Activated naive CD4-positive, alpha-beta T cell treated with anti-CD3 and anti-CD28 coated beads for 36 hours (primary cell): ENCODE data around the gene AARS2. TPM values are rescaled to one million over a fixed set of nuclear protein-coding genes. Genes with fewer than 3 reads are reported as not detected.

ENCODE experiments used
- CTCF ChIA-PET: fragments of 350-600 bp; sonication (Branson Sonifier 250); formaldehyde crosslinking; loops from one replicate; lab custom pipeline; 2021; ENCODE audit warnings: antibody characterized with exemption; lab: Charles Lee
- DNase-seq: peaks from one replicate; pipeline ENCODE4 v3.0.0-alpha.2; 2020
- H3K27ac Mint-ChIP-seq: one replicate; pipeline ENCODE4 v1.8.0; 2021; ENCODE audit warnings: mild to moderate bottlenecking, mixed read lengths
- H3K27me3 Mint-ChIP-seq: one replicate; pipeline ENCODE4 v1.8.0; 2021; ENCODE audit warnings: low read depth, mixed read lengths
- H3K36me3 Mint-ChIP-seq: one replicate; pipeline ENCODE4 v1.8.0; 2021; ENCODE audit warnings: low read depth, mixed read lengths
- H3K4me1 Mint-ChIP-seq: one replicate; pipeline ENCODE4 v1.8.0; 2021; ENCODE audit warnings: low read depth, mixed read lengths
- H3K4me3 Mint-ChIP-seq: one replicate; pipeline ENCODE4 v1.8.0; 2021; ENCODE audit warnings: mild to moderate bottlenecking, moderate library complexity, mixed read lengths
- H3K9me3 Mint-ChIP-seq: one replicate; pipeline ENCODE4 v1.8.0; 2021; ENCODE audit warnings: mixed read lengths
- intact Hi-C: fragments of 100-400 bp; cut with micrococcal nuclease; formaldehyde crosslinking; loops from one replicate; pipeline ENCODE4 v1.15.1; 2023
- total RNA-seq, 2 experiments: library from RNA; stranded (reverse); gene quantifications; one replicate each; pipeline ENCODE4 v1.2.3, GENCODE V29; 2021

Gene AARS2
- total RNA-seq, 2 experiments from 2014 or later = 11.6 to 12.9 TPM

DNA sequence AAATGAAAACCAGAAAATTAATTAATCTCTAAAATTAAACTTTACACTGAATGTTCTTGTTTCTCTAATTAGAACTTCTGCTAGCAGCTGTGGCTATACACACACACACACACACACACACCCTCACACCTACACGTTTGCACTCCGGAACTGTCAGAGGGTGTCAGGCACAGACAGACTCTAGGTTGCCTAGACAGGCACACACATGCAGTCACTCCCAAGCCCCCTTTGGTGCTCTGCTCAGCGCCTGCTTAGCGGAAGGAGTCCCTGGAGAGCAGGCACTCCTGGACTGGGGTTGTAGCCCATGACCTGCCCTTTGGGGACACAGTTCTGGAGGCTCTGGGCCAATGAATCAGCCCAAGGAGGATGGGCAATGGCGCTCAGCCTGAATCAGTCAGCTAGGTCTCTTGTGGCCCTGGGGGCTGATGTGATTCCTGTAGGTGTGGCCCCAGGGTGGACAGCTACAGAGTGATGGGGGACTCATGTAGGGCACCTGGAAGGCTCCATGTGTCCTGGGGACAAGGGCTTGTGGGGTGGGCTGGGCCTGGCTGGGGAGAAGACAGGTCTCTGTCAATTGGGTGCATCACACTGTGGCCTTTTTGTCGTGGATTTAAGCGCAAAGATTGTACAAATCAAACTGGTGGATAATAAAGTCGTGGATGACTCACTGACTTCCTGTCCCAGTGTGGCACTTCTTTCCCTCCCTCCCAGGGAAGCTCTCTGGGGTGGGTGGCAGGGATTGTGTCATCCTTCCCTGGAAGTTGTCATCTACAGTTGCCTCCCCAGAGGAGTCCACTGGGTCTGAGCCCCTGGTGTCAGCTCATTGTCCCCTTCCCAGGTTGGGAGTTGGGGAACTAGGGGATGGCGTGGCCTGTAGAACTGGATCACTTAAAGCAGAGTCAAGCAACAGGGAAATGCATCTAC is 34.1 kb downstream of the AARS2 start:
- intact Hi-C loops = no loop called here
- Mint-ChIP-seq H3K27ac (no peak overlapping the region), H3K27me3 (peaks cover 46% of the 10 kb centered on the region), H3K4me3 (no peak overlapping the region), H3K9me3 (no peaks in the 10 kb centered on the region), H3K4me1 (no peaks in the 10 kb centered on the region), H3K36me3 (no peaks in the 10 kb centered on the region)
- CTCF ChIA-PET = interaction anchor here (3.3 kb wide), 1 partner anchor 11 kb away, joined by 20 read pairs; no protein-coding TSS in a partner anchor
- no peak for DNase-seq

DNA sequence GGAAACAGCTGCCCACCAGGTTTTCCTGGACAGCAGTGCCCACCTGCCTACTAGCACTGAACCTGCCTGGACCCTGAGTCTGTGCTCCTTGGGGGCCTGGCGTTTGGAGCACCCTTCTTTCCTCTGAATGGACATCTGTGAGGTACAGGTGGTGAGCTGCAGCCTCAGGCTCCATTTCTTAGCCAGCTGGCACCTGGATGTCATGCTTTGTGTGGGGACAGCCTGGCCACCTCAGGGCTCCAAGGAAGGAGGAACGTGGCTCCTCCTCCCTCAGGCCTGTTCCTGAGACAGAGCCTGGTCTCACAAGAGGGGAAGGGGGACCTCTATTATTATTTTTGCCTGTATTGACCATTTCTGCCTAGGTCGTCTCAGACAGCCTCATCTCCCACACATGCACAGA is 34.8 kb downstream of the AARS2 start:
- intact Hi-C loops = no loop called here
- CTCF ChIA-PET = interaction anchor here (3.3 kb wide), 1 partner anchor 10 kb away, joined by 20 read pairs; no protein-coding TSS in a partner anchor
- Mint-ChIP-seq H3K9me3 (no peaks in the 10 kb centered on the region), H3K36me3 (no peaks in the 10 kb centered on the region), H3K4me1 (no peaks in the 10 kb centered on the region), H3K4me3 (no peak overlapping the region), H3K27me3 (peaks cover 44% of the 10 kb centered on the region), H3K27ac (no peak overlapping the region)
- no peak for DNase-seq

DNA sequence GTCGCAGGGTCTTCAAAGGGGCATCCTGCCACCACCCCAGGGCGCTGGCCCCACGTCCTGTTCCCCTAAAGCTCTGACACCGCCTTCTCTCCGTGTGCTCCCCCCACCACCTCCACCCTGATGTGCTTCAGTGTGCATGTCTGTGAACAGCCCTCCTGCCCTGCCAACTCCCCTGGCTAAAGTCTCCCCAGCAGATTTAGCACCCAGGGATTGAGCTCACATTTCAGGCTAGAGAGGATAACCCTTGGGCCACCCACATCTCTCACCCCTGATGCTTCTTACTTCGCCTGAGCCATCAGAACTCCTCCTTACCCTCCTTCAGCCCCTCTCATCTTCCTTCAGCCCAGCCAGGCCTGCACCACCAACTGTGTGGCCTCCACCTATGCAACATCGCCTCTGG is 35.4 kb downstream of the AARS2 start:
- Mint-ChIP-seq H3K27ac (no peak overlapping the region), H3K4me3 (no peak overlapping the region), H3K27me3 (peaks cover 49% of the 10 kb centered on the region), H3K4me1 (no peaks in the 10 kb centered on the region), H3K36me3 (no peaks in the 10 kb centered on the region), H3K9me3 (no peaks in the 10 kb centered on the region)
- DNase-seq = no peak
- intact Hi-C loops = no loop called here
- CTCF ChIA-PET = interaction anchor here (3.3 kb wide), 1 partner anchor 10 kb away, joined by 20 read pairs; no protein-coding TSS in a partner anchor

DNA sequence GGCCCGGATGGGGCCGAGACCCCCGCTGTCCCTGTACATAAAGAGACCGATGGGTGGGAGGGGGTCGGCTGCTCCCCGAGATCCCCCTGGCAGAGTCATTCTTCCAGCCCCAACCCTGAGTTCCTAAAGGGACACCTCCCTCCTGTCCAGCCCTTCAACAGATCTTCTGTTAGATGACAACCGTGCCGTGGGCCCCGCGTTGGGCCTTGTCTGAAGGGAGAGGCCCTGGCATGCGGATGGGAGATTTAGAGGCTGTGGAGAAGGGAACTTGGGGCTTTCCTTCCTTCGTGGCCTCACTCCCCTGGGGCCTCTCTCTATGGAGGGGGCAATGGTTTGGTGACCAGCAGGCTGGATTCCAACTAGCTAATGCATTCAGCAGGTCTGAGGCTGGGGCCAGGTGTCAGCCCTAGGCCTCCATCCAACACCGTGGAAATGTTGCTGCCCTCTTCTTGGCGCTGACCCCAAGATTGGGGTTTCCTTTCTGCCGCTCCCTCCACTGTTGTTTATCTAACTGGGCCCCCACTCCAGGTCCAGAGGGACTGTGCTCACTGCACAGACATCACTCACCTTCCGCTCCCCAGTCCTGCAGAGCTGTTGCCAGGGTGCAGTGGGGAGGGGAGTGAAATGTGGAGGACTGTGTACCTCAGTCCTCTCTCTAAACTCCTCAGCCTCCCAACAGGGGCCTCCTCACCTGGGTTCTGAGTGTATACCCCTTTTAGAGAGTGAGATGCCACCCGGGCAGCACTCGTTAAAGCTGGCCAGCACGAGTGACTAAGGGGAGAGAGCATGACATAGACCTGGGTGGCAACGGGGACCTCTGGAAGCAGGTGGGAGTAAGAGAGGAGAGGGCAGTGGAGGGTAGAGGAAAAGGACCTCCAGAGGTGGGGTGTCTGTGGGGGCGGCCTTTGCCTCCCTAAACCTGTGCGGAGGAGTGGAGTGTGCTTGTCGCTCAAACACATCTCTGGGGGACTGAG is 36.2 kb downstream of the AARS2 start:
- H3K4me3 Mint-ChIP-seq = no peak overlapping the region
- H3K27ac Mint-ChIP-seq = no peak overlapping the region
- no peaks in the 10 kb centered on the region for H3K4me1 Mint-ChIP-seq
- DNase-seq = no peak
- intact Hi-C loops = no loop called here
- CTCF ChIA-PET = interaction anchor here (3.3 kb wide), 1 partner anchor 9 kb away, joined by 20 read pairs; no protein-coding TSS in a partner anchor
- H3K9me3 Mint-ChIP-seq = no peaks in the 10 kb centered on the region
- H3K36me3 Mint-ChIP-seq = no peaks in the 10 kb centered on the region
- peaks cover 53% of the 10 kb centered on the region for H3K27me3 Mint-ChIP-seq

DNA sequence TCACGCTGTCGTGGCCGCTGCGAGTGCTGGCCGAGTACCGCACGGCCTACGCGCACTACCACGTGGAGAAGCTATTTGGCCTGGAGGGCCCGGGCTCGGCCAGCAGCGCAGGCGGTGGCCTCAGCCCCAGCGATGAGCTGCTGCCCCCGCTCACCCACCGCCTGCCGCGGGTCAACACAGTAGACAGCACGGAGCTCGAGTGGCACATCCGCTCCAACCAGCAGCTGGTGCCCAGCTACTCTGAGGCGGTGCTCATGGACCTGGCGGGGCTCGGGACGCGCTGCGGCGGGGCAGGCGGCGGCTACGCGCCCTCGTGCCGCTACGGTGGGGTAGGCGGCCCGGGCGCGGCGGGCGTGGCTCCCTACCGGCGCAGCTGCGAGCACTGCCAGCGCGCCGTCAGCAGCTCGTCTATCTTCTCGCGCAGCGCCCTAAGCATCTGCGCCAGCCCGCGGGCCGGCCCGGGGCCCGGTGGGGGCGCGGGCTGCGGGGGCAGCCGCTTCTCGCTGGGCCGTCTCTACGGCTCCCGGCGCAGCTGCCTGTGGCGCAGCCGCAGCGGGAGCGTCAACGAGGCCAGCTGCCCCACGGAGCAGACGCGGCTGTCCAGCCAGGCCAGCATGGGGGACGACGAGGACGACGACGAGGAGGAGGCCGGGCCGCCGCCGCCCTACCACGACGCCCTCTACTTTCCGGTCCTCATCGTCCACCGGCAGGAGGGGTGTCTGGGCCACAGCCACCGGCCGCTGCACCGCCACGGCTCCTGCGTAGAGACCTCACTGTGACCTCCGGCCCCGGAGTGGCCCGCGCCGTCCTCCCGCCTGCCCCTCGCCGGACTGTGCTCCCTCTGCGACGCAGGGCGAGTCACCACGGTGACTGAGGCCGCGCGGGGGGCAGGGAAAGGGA is 37.1 kb downstream of the AARS2 start:
- H3K9me3 Mint-ChIP-seq = no peaks in the 10 kb centered on the region
- H3K27me3 Mint-ChIP-seq = peaks cover 60% of the 10 kb centered on the region
- CTCF ChIA-PET = interaction anchor here (0.7 to 2.1 kb wide), 5 partner anchors 9 to 350 kb away, joined by 3 to 9 read pairs (median 3); partner anchors contain the start of gene AARS2
- H3K4me3 Mint-ChIP-seq = no peak overlapping the region
- intact Hi-C loops = no loop called here
- no peaks in the 10 kb centered on the region for H3K36me3 Mint-ChIP-seq
- peak; percentile 18 for DNase-seq
- peaks cover 1% of the 10 kb centered on the region for H3K4me1 Mint-ChIP-seq
- no peak overlapping the region for H3K27ac Mint-ChIP-seq

DNA sequence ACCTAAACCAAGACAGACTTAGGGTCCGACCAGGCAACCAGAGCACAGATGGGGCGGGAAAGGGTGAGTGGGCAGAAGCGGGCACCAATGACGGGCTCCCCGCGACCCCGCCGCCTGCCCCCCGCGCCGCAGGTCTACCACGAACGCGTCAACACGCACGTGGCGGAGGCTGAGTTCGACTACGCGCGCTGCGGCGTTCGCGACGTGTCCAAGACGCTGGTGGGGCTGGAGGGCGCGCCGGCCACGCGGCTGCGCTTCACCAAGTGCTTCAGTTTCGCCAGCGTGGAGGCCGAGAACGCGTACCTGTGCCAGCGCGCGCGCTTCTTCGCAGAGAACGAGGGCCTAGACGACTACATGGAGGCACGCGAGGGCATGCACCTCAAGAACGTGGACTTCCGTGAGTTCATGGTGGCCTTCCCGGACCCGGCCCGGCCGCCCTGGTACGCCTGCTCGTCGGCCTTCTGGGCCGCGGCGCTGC is 37.8 kb downstream of the AARS2 start:
- H3K27me3 Mint-ChIP-seq = peaks cover 59% of the 10 kb centered on the region
- no peak for DNase-seq
- intact Hi-C loops = no loop called here
- peaks cover 2% of the 10 kb centered on the region for H3K4me1 Mint-ChIP-seq
- CTCF ChIA-PET = interaction anchor here (0.7 to 2.1 kb wide), 5 partner anchors 8 to 349 kb away, joined by 3 to 9 read pairs (median 3); partner anchors contain the start of gene AARS2
- no peaks in the 10 kb centered on the region for H3K9me3 Mint-ChIP-seq
- H3K4me3 Mint-ChIP-seq = no peak overlapping the region
- no peaks in the 10 kb centered on the region for H3K36me3 Mint-ChIP-seq
- no peak overlapping the region for H3K27ac Mint-ChIP-seq

DNA sequence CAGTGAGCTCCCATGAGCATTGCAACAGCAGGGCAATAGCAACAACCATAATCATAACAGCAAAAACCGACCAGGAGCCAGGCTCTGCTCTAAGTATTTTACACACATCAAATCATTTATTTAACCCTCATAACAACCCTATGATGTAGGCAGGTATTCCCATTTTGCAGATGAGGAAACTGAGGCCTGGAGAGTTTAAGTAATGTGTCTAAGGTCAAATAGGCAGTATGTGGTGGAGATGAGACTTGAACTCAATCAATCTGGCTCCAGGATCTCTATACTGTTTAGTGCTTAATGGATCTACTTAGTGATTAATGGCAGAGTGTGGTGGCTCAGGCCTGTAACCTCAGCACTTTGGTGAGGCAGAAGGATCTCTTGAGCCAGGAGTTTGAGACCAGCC is 39.5 kb downstream of the AARS2 start:
- no peak for DNase-seq
- Mint-ChIP-seq H3K4me1 (peaks cover 17% of the 10 kb centered on the region), H3K36me3 (no peaks in the 10 kb centered on the region), H3K9me3 (no peaks in the 10 kb centered on the region), H3K27me3 (peaks cover 62% of the 10 kb centered on the region), H3K4me3 (no peak overlapping the region), H3K27ac (no peak overlapping the region)
- CTCF ChIA-PET = no interaction called here
- intact Hi-C loops = no loop called here

DNA sequence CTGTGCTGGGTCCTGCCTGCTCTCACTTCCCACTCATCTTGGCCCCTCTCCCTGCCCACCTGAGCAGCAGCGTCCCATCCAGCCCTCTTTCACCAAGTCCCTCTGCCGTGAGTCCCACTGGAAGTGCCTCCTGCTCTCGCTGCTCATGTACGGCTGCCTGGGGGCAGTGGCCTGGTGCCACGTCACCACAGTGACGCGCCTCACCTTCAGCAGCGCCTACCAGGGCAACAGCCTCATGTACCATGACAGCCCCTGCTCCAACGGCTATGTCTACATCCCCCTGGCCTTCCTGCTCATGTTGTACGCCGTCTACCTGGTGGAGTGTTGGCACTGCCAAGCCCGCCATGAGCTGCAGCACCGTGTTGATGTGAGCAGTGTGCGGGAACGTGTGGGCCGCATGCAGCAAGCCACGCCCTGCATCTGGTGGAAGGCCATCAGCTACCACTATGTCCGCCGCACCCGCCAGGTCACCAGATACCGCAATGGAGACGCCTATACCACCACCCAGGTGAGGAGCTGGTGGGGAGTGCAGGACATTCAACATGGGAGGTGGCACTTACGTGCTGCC is 40.1 kb downstream of the AARS2 start:
- no peak overlapping the region for H3K27ac Mint-ChIP-seq
- no peak overlapping the region for H3K4me3 Mint-ChIP-seq

DNA sequence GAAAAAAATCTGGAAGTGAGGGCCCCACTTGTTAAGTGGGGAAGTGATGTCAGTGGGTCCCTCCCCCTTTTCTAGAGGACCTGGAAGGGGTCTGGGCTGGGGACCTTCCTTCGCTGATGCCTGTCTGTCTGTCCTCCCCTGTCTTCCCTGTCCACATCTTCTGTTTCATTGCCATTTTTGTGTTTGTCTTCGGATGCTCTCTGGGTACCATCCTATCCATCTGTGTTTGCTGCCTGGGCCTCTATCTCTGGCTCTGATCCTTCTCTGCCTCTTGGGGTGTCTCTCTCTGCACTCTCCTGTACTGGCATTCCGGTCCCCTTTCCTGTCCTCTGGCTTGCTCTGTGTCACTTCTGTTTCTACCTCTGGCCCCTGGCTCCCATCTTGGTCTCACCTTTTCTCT is 40.6 kb downstream of the AARS2 start:
- no peaks in the 10 kb centered on the region for H3K36me3 Mint-ChIP-seq
- H3K4me1 Mint-ChIP-seq = peaks cover 19% of the 10 kb centered on the region
- H3K27me3 Mint-ChIP-seq = peaks cover 58% of the 10 kb centered on the region
- no peaks in the 10 kb centered on the region for H3K9me3 Mint-ChIP-seq
- H3K4me3 Mint-ChIP-seq = no peak overlapping the region
- DNase-seq = no peak
- intact Hi-C loops = no loop called here
- CTCF ChIA-PET = interaction anchor here (0.7 to 1.0 kb wide), 2 partner anchors 33 to 40 kb away, joined by 3 read pairs; partner anchors contain the start of gene AARS2
- H3K27ac Mint-ChIP-seq = no peak overlapping the region

More for the DNA sequence above, 40.1 kb downstream of the AARS2 start:
- peaks cover 64% of the 10 kb centered on the region for H3K27me3 Mint-ChIP-seq
- DNase-seq = no peak
- H3K4me1 Mint-ChIP-seq = peaks cover 18% of the 10 kb centered on the region
- no peaks in the 10 kb centered on the region for H3K36me3 Mint-ChIP-seq
- H3K9me3 Mint-ChIP-seq = no peaks in the 10 kb centered on the region
- intact Hi-C loops = no loop called here
- CTCF ChIA-PET = interaction anchor here (1.0 kb wide), 1 partner anchor 32 kb away, joined by 3 read pairs; no protein-coding TSS in a partner anchor

DNA sequence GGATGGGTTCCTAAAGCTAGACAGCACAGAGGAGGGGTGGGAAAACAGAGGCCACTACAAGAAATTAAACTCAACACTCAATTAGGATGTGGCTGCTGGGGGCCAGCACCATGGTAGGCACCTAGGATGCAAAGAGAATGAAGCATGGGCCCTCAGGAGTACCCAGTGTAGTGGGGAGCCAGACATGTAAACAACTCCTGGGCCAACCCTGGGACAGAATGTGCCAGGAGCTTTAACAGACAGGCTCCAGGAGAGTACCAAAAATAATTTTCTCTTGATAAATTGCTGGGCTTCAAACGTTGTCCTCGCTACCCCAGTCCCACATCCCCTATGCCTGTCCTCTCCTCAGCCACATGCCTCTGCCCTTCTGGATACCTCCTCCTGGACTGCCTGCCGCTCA is 41.2 kb downstream of the AARS2 start:
- intact Hi-C loops = no loop called here
- CTCF ChIA-PET = interaction anchor here (0.7 to 1.0 kb wide), 2 partner anchors 33 to 41 kb away, joined by 3 read pairs; partner anchors contain the start of gene AARS2
- Mint-ChIP-seq H3K27ac (no peak overlapping the region), H3K4me3 (no peak overlapping the region), H3K9me3 (no peaks in the 10 kb centered on the region), H3K36me3 (no peaks in the 10 kb centered on the region), H3K4me1 (peaks cover 21% of the 10 kb centered on the region), H3K27me3 (peaks cover 52% of the 10 kb centered on the region)
- DNase-seq = no peak

DNA sequence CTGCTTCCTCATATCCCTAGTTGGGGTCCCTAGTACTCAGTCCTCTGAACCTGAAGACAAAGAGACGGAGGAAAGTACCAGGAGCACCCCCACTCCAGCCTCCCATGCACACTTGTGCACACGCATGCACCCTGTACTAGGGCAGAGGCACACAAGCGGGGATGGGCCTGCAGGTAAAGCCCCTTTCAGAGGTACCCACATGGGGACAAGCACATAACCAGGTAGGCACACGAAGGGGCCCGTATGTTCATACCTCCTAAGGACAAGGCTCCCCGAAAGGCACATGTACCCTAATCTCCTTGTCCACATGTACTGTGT is 41.8 kb downstream of the AARS2 start:
- intact Hi-C loops = no loop called here
- Mint-ChIP-seq H3K27me3 (peaks cover 48% of the 10 kb centered on the region), H3K4me3 (peak overlapping the region; percentile 52), H3K36me3 (no peaks in the 10 kb centered on the region), H3K9me3 (no peaks in the 10 kb centered on the region), H3K27ac (no peak overlapping the region), H3K4me1 (peaks cover 26% of the 10 kb centered on the region)
- CTCF ChIA-PET = no interaction called here
- DNase-seq = no peak
